Activated naive CD8-positive, alpha-beta T cell treated with anti-CD3 and anti-CD28 coated beads, Interleukin-2, amount 50 U/mL, for 24 hours (primary cell): ENCODE data around the gene NMUR1.

Source experiments
- ATAC-seq: fragments of 150-1000 bp; cut with Tn5 transposase; one replicate; pipeline ENCODE4 v1.10.0; 2021
- DNase-seq: peaks from one replicate; pipeline ENCODE4 v3.0.0; 2021
- H3K27ac Mint-ChIP-seq: one replicate; pipeline ENCODE4 v1.8.0; 2021; ENCODE audit warnings: mild to moderate bottlenecking, mixed read lengths
- H3K27me3 Mint-ChIP-seq: one replicate; pipeline ENCODE4 v1.8.0; 2021; ENCODE audit warnings: mixed read lengths
- H3K36me3 Mint-ChIP-seq: one replicate; pipeline ENCODE4 v1.8.0; 2021; ENCODE audit warnings: low read depth, mixed read lengths
- H3K4me1 Mint-ChIP-seq: one replicate; pipeline ENCODE4 v1.8.0; 2021; ENCODE audit warnings: mixed read lengths
- H3K4me3 Mint-ChIP-seq: one replicate; pipeline ENCODE4 v1.8.0; 2021; ENCODE audit warnings: mild to moderate bottlenecking, moderate library complexity, mixed read lengths
- H3K9me3 Mint-ChIP-seq: one replicate; pipeline ENCODE4 v1.8.0; 2021; ENCODE audit warnings: mixed read lengths

Gene NMUR1

GRCh38 chr2:231524477-231525247, 5.6 kb downstream of the NMUR1 start:
- no peak overlapping the region for H3K27ac Mint-ChIP-seq
- DNase-seq (no peak), ATAC-seq (no peak)
- H3K27me3 Mint-ChIP-seq = peaks cover 10% of the 10 kb centered on the region
- peaks cover 32% of the 10 kb centered on the region for H3K4me1 Mint-ChIP-seq
- no peaks in the 10 kb centered on the region for H3K36me3 Mint-ChIP-seq
- no peak overlapping the region for H3K4me3 Mint-ChIP-seq
- H3K9me3 Mint-ChIP-seq = no peaks in the 10 kb centered on the region

DNA sequence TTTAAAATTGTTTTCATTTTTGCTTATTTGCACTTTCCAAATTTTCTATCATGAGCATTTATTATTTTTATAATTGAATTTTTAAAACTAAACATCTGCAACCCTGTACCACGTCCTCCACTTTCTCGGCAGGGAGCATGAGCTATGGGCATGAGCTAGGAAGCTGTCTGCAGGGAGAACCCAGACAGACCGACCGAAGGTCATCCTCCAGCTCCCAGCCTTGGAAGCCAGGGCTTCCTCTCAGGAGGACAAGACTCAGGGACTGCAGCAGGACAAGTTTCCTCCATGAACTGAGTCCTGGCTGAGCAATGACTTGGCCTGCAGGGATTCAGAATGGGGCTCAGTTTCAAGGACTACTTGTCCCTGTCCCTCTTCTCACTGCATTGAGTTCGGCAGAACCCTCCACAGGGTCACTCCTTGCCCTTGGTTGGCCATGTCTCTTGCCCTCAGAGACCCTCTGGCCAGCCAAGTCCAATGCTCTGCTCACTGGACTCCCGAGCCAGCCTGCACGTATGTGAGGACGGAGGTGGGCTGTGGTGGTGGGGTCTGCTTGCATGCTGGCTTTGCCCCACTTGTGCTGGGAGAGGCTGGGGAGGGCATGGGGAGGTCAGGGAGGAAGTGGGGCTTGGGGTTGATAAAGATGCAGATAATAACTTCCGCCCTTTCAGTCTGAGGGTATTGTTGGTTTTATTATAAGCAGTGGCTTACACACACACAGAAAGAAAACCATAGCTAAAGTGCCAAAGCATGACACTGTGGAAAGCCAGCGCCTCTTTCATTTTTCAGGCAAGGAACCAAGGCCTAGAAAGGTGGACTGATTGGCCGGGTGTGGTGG, 6.6 kb downstream of the NMUR1 start:
- Mint-ChIP-seq H3K27me3 (no peaks in the 10 kb centered on the region), H3K9me3 (no peaks in the 10 kb centered on the region), H3K4me3 (no peak overlapping the region), H3K4me1 (peaks cover 31% of the 10 kb centered on the region), H3K36me3 (no peaks in the 10 kb centered on the region), H3K27ac (no peak overlapping the region)
- ATAC-seq = peak; percentile 44
- no peak for DNase-seq

- no peaks in the 10 kb centered on the region for H3K9me3 Mint-ChIP-seq
- H3K36me3 Mint-ChIP-seq = no peaks in the 10 kb centered on the region
- peaks cover 31% of the 10 kb centered on the region for H3K4me1 Mint-ChIP-seq
- H3K27ac Mint-ChIP-seq = no peak overlapping the region
- DNase-seq (no peak), ATAC-seq (no peak)
- H3K27me3 Mint-ChIP-seq = no peaks in the 10 kb centered on the region
- H3K4me3 Mint-ChIP-seq = no peak overlapping the region
Measured at GRCh38 chr2:231522418-231523180, 7.6 kb downstream of the NMUR1 start.

GRCh38 chr2:231521443-231521842, 8.8 kb downstream of the NMUR1 start:
- Mint-ChIP-seq H3K4me3 (no peak overlapping the region), H3K27ac (no peak overlapping the region), H3K36me3 (no peaks in the 10 kb centered on the region), H3K27me3 (no peaks in the 10 kb centered on the region), H3K4me1 (peaks cover 33% of the 10 kb centered on the region), H3K9me3 (no peaks in the 10 kb centered on the region)
- ATAC-seq (no peak), DNase-seq (no peak)

- no peak overlapping the region for H3K4me3 Mint-ChIP-seq
- no peak for DNase-seq
- H3K27ac Mint-ChIP-seq = no peak overlapping the region
- no peaks in the 10 kb centered on the region for H3K9me3 Mint-ChIP-seq
- H3K4me1 Mint-ChIP-seq = peaks cover 32% of the 10 kb centered on the region
- no peak for ATAC-seq
- H3K27me3 Mint-ChIP-seq = no peaks in the 10 kb centered on the region
- H3K36me3 Mint-ChIP-seq = no peaks in the 10 kb centered on the region
Measured at GRCh38 chr2:231519975-231520555, 10.2 kb downstream of the NMUR1 start.

DNA sequence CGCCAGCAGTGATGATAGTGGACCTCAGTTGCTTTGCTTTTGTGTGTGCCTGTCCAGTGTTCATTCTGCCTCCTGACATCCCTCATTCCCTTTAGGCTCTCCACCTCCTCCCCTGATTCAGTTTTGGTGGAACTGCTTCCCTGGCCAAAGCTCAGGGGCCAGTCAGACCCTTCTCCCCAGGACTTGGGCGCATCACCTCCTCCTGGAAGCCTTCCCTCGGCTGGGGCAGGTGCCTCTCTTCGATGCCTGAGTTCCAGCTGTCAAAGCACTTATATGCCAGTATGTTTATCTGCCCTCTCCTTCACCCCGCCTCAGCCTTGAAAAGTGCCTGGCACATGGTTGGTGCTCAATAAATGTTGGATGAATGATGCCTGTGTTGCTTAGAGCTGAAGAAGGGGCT, 11.5 kb downstream of the NMUR1 start:
- DNase-seq (no peak), ATAC-seq (no peak)
- Mint-ChIP-seq H3K4me1 (peaks cover 31% of the 10 kb centered on the region), H3K4me3 (no peak overlapping the region), H3K36me3 (no peaks in the 10 kb centered on the region), H3K27me3 (no peaks in the 10 kb centered on the region), H3K27ac (no peak overlapping the region), H3K9me3 (no peaks in the 10 kb centered on the region)

- Mint-ChIP-seq H3K27me3 (no peaks in the 10 kb centered on the region), H3K27ac (peak overlapping the region; percentile 39), H3K36me3 (peaks cover 2% of the 10 kb centered on the region), H3K4me1 (peaks cover 27% of the 10 kb centered on the region), H3K9me3 (no peaks in the 10 kb centered on the region), H3K4me3 (peak overlapping the region; percentile 88)
- DNase-seq (no peak), ATAC-seq (no peak)
Measured at GRCh38 chr2:231515603-231516002, 14.6 kb downstream of the NMUR1 start.

- Mint-ChIP-seq H3K27me3 (no peaks in the 10 kb centered on the region), H3K4me3 (peak overlapping the region; percentile 88), H3K4me1 (peaks cover 27% of the 10 kb centered on the region), H3K27ac (peak overlapping the region; percentile 94), H3K9me3 (no peaks in the 10 kb centered on the region), H3K36me3 (peaks cover 2% of the 10 kb centered on the region)
- no peak for ATAC-seq
- no peak for DNase-seq
Measured at GRCh38 chr2:231514951-231515297, 15.3 kb downstream of the NMUR1 start.

DNA sequence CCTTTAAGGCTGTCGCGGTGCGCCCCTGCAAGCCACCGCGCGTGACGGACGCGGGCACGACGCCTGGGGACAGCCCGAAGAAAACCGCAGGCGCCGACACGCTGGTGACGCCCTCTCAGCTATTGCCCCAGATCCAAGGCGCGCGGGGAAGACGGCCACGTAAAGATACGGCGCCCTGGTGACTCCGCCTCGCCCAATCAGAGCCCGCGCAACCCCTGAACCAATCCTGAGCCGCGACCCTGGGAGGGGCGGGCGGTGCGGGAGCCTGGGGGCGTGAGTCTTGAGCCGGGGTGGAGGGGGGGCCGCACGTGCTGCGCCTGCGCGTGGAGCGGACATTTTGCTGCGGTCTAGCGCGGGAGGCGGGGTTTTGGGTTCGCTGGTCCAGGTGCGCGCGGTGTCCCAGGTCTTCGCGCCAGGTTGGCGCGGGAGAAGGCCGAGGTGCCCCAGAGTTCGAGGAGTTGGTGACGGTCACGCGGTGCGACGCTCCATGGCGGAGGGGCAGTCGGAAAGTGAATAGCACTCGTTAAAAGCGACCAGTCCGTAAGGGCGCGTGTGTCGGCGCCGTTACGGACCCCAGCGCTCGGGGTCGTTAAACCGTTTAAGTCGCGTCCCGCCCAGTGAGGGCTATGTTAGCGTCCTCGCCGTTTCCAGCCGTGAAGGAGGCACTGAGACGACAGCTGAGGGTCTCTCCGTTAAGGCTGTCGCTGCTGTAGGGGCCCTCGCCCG, 15.9 kb downstream of the NMUR1 start:
- peak overlapping the region; percentile 94 for H3K27ac Mint-ChIP-seq
- H3K4me1 Mint-ChIP-seq = peaks cover 27% of the 10 kb centered on the region
- no peaks in the 10 kb centered on the region for H3K9me3 Mint-ChIP-seq
- DNase-seq (peak; percentile 99), ATAC-seq (peak; percentile 99)
- H3K36me3 Mint-ChIP-seq = peaks cover 2% of the 10 kb centered on the region
- H3K27me3 Mint-ChIP-seq = no peaks in the 10 kb centered on the region
- H3K4me3 Mint-ChIP-seq = peak overlapping the region; percentile 88

- H3K27ac Mint-ChIP-seq = peak overlapping the region; percentile 94
- ATAC-seq (no peak), DNase-seq (no peak)
- no peaks in the 10 kb centered on the region for H3K27me3 Mint-ChIP-seq
- peak overlapping the region; percentile 88 for H3K4me3 Mint-ChIP-seq
- no peaks in the 10 kb centered on the region for H3K9me3 Mint-ChIP-seq
- H3K36me3 Mint-ChIP-seq = peaks cover 6% of the 10 kb centered on the region
- peaks cover 27% of the 10 kb centered on the region for H3K4me1 Mint-ChIP-seq
Measured at GRCh38 chr2:231513746-231514224, 16.5 kb downstream of the NMUR1 start.

GRCh38 chr2:231512222-231512621, 18.0 kb downstream of the NMUR1 start:
- no peaks in the 10 kb centered on the region for H3K27me3 Mint-ChIP-seq
- DNase-seq (no peak), ATAC-seq (no peak)
- H3K4me3 Mint-ChIP-seq = peak overlapping the region; percentile 35
- peaks cover 25% of the 10 kb centered on the region for H3K4me1 Mint-ChIP-seq
- no peaks in the 10 kb centered on the region for H3K9me3 Mint-ChIP-seq
- no peak overlapping the region for H3K27ac Mint-ChIP-seq
- H3K36me3 Mint-ChIP-seq = peaks cover 8% of the 10 kb centered on the region

DNA sequence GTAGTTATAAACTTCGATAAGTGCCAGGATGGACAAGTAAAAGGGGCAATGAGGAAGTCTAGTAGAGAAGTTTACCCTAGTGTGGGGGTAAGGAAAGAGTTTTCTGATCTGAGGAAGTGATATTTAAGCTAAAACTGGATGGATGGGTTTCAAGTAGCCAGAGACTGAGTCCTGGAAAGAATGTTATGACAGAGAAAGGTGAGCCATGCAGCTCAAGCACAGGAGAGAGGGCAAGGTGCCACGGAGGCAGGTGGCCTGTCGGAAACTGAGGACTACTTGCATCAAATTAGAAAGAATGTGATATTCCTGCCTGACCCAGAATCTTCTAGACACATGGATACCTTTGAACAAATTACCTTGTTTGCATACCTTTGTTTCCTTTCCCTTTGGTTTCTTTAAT, 26.5 kb downstream of the NMUR1 start:
- H3K9me3 Mint-ChIP-seq = no peaks in the 10 kb centered on the region
- ATAC-seq (no peak), DNase-seq (no peak)
- H3K4me1 Mint-ChIP-seq = no peaks in the 10 kb centered on the region
- H3K27ac Mint-ChIP-seq = no peak overlapping the region
- H3K36me3 Mint-ChIP-seq = peaks cover 22% of the 10 kb centered on the region
- H3K4me3 Mint-ChIP-seq = no peak overlapping the region
- H3K27me3 Mint-ChIP-seq = no peaks in the 10 kb centered on the region

- H3K9me3 Mint-ChIP-seq = no peaks in the 10 kb centered on the region
- DNase-seq = no peak
- no peak for ATAC-seq
- H3K36me3 Mint-ChIP-seq = peaks cover 20% of the 10 kb centered on the region
- no peaks in the 10 kb centered on the region for H3K4me1 Mint-ChIP-seq
- no peak overlapping the region for H3K27ac Mint-ChIP-seq
- no peak overlapping the region for H3K4me3 Mint-ChIP-seq
- no peaks in the 10 kb centered on the region for H3K27me3 Mint-ChIP-seq
Measured at GRCh38 chr2:231502596-231502995, 27.6 kb downstream of the NMUR1 start.

- no peak overlapping the region for H3K4me3 Mint-ChIP-seq
- no peak overlapping the region for H3K27ac Mint-ChIP-seq
- ATAC-seq (no peak), DNase-seq (no peak)
- no peaks in the 10 kb centered on the region for H3K27me3 Mint-ChIP-seq
- H3K36me3 Mint-ChIP-seq = peaks cover 5% of the 10 kb centered on the region
- no peaks in the 10 kb centered on the region for H3K9me3 Mint-ChIP-seq
- no peaks in the 10 kb centered on the region for H3K4me1 Mint-ChIP-seq
Measured at GRCh38 chr2:231497651-231498050, 32.6 kb downstream of the NMUR1 start.
